ENCODE results near the gene TMEM38B. TPM values are rescaled to one million over a fixed set of nuclear protein-coding genes. Genes with fewer than 3 reads are reported as not detected.
"Not testable (repeated sequence)": the region's sequence is repeated elsewhere in the genome, so short reads cannot be mapped to it uniquely, and the experiment has no call there.

Gene TMEM38B
- total RNA-seq, 1 experiment from 2014 or later = 14.5 TPM

GRCh38 chr9:105722099-105722498 lies 27.8 kb downstream of the TMEM38B start:
- Mint-ChIP-seq H3K9me3 (ENCODE audit: low read depth, unreplicated experiment) (no peaks in the 10 kb centered on the region), H3K4me1 (ENCODE audit: low read depth, unreplicated experiment) (no peaks in the 10 kb centered on the region), H3K27me3 (ENCODE audit: unreplicated experiment) (no peaks in the 10 kb centered on the region), H3K36me3 (ENCODE audit: insufficient read depth, unreplicated experiment) (no peaks in the 10 kb centered on the region), H3K27ac (ENCODE audit: unreplicated experiment) (no peak overlapping the region), H3K4me3 (ENCODE audit: low read depth, unreplicated experiment) (no peak overlapping the region)
- CTCF ChIA-PET = no interaction called here
- no peak for TF ChIP-seq CTCF (IDR thresholded peaks at IDR 0.05; ENCODE audit: unreplicated experiment)
- BruUV-seq (replicated peaks) = no TSS peak
- DNase-seq = no peak
- intact Hi-C loops (cut with micrococcal nuclease; ENCODE audit: unreplicated experiment) = no loop called here

GRCh38 chr9:105725370-105725769 lies 31.0 kb downstream of the TMEM38B start:
- no peak for DNase-seq
- BruUV-seq (replicated peaks) = no TSS peak
- CTCF ChIA-PET = no interaction called here
- Mint-ChIP-seq H3K36me3 (ENCODE audit: insufficient read depth, unreplicated experiment) (no peaks in the 10 kb centered on the region), H3K4me3 (ENCODE audit: low read depth, unreplicated experiment) (no peak overlapping the region), H3K27ac (ENCODE audit: unreplicated experiment) (no peak overlapping the region), H3K27me3 (ENCODE audit: unreplicated experiment) (no peaks in the 10 kb centered on the region), H3K4me1 (ENCODE audit: low read depth, unreplicated experiment) (no peaks in the 10 kb centered on the region), H3K9me3 (ENCODE audit: low read depth, unreplicated experiment) (no peaks in the 10 kb centered on the region)
- TF ChIP-seq CTCF (IDR thresholded peaks at IDR 0.05; ENCODE audit: unreplicated experiment) = no peak
- intact Hi-C loops (cut with micrococcal nuclease; ENCODE audit: unreplicated experiment) = no loop called here

- intact Hi-C loops (cut with micrococcal nuclease; ENCODE audit: unreplicated experiment); H3K4me1 Mint-ChIP-seq (ENCODE audit: low read depth, unreplicated experiment); H3K36me3 Mint-ChIP-seq (ENCODE audit: insufficient read depth, unreplicated experiment); H3K4me3 Mint-ChIP-seq (ENCODE audit: low read depth, unreplicated experiment); BruUV-seq (replicated peaks); CTCF ChIA-PET; H3K27me3 Mint-ChIP-seq (ENCODE audit: unreplicated experiment); H3K27ac Mint-ChIP-seq (ENCODE audit: unreplicated experiment); DNase-seq; H3K9me3 Mint-ChIP-seq (ENCODE audit: low read depth, unreplicated experiment): not testable (repeated sequence)
Measured at GRCh38 chr9:105728230-105728629, 33.9 kb downstream of the TMEM38B start.

- BruUV-seq (replicated peaks); H3K27me3 Mint-ChIP-seq (ENCODE audit: unreplicated experiment); H3K4me1 Mint-ChIP-seq (ENCODE audit: low read depth, unreplicated experiment); H3K36me3 Mint-ChIP-seq (ENCODE audit: insufficient read depth, unreplicated experiment); intact Hi-C loops (cut with micrococcal nuclease; ENCODE audit: unreplicated experiment); CTCF ChIA-PET; H3K4me3 Mint-ChIP-seq (ENCODE audit: low read depth, unreplicated experiment); H3K9me3 Mint-ChIP-seq (ENCODE audit: low read depth, unreplicated experiment); DNase-seq; H3K27ac Mint-ChIP-seq (ENCODE audit: unreplicated experiment): not testable (repeated sequence)
Measured at GRCh38 chr9:105731420-105731819, 37.1 kb downstream of the TMEM38B start.

GRCh38 chr9:105735366-105735765 lies 41.0 kb downstream of the TMEM38B start:
- H3K4me1 Mint-ChIP-seq (ENCODE audit: low read depth, unreplicated experiment) = no peaks in the 10 kb centered on the region
- intact Hi-C loops (cut with micrococcal nuclease; ENCODE audit: unreplicated experiment) = no loop called here
- H3K27me3 Mint-ChIP-seq (ENCODE audit: unreplicated experiment) = no peaks in the 10 kb centered on the region
- no peak for DNase-seq
- H3K9me3 Mint-ChIP-seq (ENCODE audit: low read depth, unreplicated experiment) = peaks cover 8% of the 10 kb centered on the region
- CTCF ChIA-PET = no interaction called here
- no TSS peak for BruUV-seq (replicated peaks)
- H3K27ac Mint-ChIP-seq (ENCODE audit: unreplicated experiment) = no peak overlapping the region
- H3K4me3 Mint-ChIP-seq (ENCODE audit: low read depth, unreplicated experiment) = no peak overlapping the region
- TF ChIP-seq CTCF (IDR thresholded peaks at IDR 0.05; ENCODE audit: unreplicated experiment) = no peak
- H3K36me3 Mint-ChIP-seq (ENCODE audit: insufficient read depth, unreplicated experiment) = no peaks in the 10 kb centered on the region
